GM18873 (cell line): Measurements from ENCODE around the gene WDR55.
"Not testable (repeated sequence)": the region's sequence is repeated elsewhere in the genome, so short reads cannot be mapped to it uniquely, and the experiment has no call there.

ENCODE experiments used
- ATAC-seq: cut with Tn5 transposase; IDR thresholded peaks from one replicate; pipeline ENCODE4 v1.9.1; 2021; ENCODE audit warnings: mild to moderate bottlenecking, moderate library complexity, moderate number of reproducible peaks; ENCODE audit not compliant: unreplicated experiment, low FRiP score

Gene WDR55

GRCh38 chr5:140664359-140665119, at the start of gene WDR55:
Gene WDR55, plus strand, starts transcription at chr5:140664904. Its CDS starts 9 bp downstream, at chr5:140664913.
- ATAC-seq = peak; percentile 92

- ATAC-seq = no peak
These were observed 42.4 kb upstream of the WDR55 start for GRCh38 chr5:140622301-140622700.

GRCh38 chr5:140623061-140623460, 41.6 kb upstream of the WDR55 start:
- not testable (repeated sequence) for ATAC-seq

- ATAC-seq = not testable (repeated sequence)
These were observed 39.8 kb upstream of the WDR55 start for GRCh38 chr5:140624886-140625285.

GRCh38 chr5:140627972-140628371, 36.7 kb upstream of the WDR55 start:
- ATAC-seq = no peak

GRCh38 chr5:140628711-140629110, 36.0 kb upstream of the WDR55 start:
- ATAC-seq = no peak

- no peak for ATAC-seq
These were observed 34.2 kb upstream of the WDR55 start for GRCh38 chr5:140630292-140631035.

- ATAC-seq = no peak
These were observed 33.7 kb upstream of the WDR55 start for GRCh38 chr5:140631036-140631417.

GRCh38 chr5:140631831-140632365, 32.8 kb upstream of the WDR55 start:
- peak; percentile 21 for ATAC-seq

- peak; percentile 52 for ATAC-seq
These were observed 32.2 kb upstream of the WDR55 start for GRCh38 chr5:140632366-140633020.

- no peak for ATAC-seq
These were observed 31.7 kb upstream of the WDR55 start, which contains the start of gene CD14 for GRCh38 chr5:140633021-140633471. Gene CD14, minus strand, starts transcription at chr5:140633175. Its CDS starts 104 bp downstream, at chr5:140633071.

- no peak for ATAC-seq
These were observed 31.2 kb upstream of the WDR55 start for GRCh38 chr5:140633501-140633900.

- no peak for ATAC-seq
These were observed 30.6 kb upstream of the WDR55 start for GRCh38 chr5:140634103-140634502.

- no peak for ATAC-seq
These were observed 29.1 kb upstream of the WDR55 start for GRCh38 chr5:140635291-140636257.

GRCh38 chr5:140637371-140638100, 27.2 kb upstream of the WDR55 start:
- no peak for ATAC-seq

GRCh38 chr5:140638898-140639147, 25.9 kb upstream of the WDR55 start:
- not testable (repeated sequence) for ATAC-seq

GRCh38 chr5:140639148-140639981, 25.3 kb upstream of the WDR55 start, which contains the start of gene TMCO6:
Gene TMCO6, plus strand, starts transcription at chr5:140639451. Its CDS starts 77 bp downstream, at chr5:140639528.
- ATAC-seq = peak; percentile 59

GRCh38 chr5:140641716-140642115, 23.0 kb upstream of the WDR55 start:
- no peak for ATAC-seq
